Loucy (cell line): ENCODE measurements around the gene SH3PXD2A.

Experiments
- H2AFZ ChIP-seq: fragments of 200-600 bp; sonication (generic); 2 replicates; pipeline ENCODE4 v1.6.0; 2016; ENCODE audit warnings: antibody characterized with exemption, mild to moderate bottlenecking, low read length, moderate library complexity
- H3F3A ChIP-seq: fragments of 200-600 bp; 2 replicates; pipeline ENCODE4 v1.6.0; 2016; ENCODE audit warnings: antibody characterized with exemption, low read depth, mild to moderate bottlenecking
- H3K27me3 ChIP-seq: fragments of 200-600 bp; sonication (generic); 2 replicates; pipeline ENCODE4 v1.6.1; 2014; ENCODE audit warnings: low read length, mild to moderate bottlenecking; ENCODE audit not compliant: insufficient read depth, poor library complexity, severe bottlenecking
- H3K36me3 ChIP-seq: fragments of 200-600 bp; sonication (generic); 2 replicates; pipeline ENCODE4 v1.6.1; 2016; ENCODE audit warnings: low read length; ENCODE audit not compliant: insufficient read depth
- H3K4me1 ChIP-seq: fragments of 200-600 bp; sonication (generic); 2 replicates; pipeline ENCODE4 v1.5.1; 2014; ENCODE audit warnings: low read length, mild to moderate bottlenecking; ENCODE audit not compliant: insufficient read depth, poor library complexity, severe bottlenecking
- H3K4me2 ChIP-seq: fragments of 200-600 bp; sonication (generic); 2 replicates; pipeline ENCODE4 v1.6.0; 2014; ENCODE audit warnings: antibody characterized with exemption, low read length, low read depth, mild to moderate bottlenecking; ENCODE audit not compliant: poor library complexity, severe bottlenecking
- H3K4me3 ChIP-seq: fragments of 200-600 bp; sonication (generic); 2 replicates; pipeline ENCODE4 v1.5.1; 2014; ENCODE audit warnings: low read length, mild to moderate bottlenecking, mixed read lengths; ENCODE audit not compliant: poor library complexity, severe bottlenecking
- H3K79me2 ChIP-seq: fragments of 200-600 bp; sonication (generic); 2 replicates; pipeline ENCODE4 v1.6.1; 2014; ENCODE audit warnings: low read length; ENCODE audit not compliant: insufficient read depth
- H3K9ac ChIP-seq: fragments of 200-600 bp; sonication (generic); 2 replicates; pipeline ENCODE4 v1.6.0; 2014; ENCODE audit warnings: mild to moderate bottlenecking, low read depth, low read length, moderate library complexity; ENCODE audit not compliant: poor library complexity, severe bottlenecking
- H3K9me2 ChIP-seq: fragments of 200-600 bp; sonication (generic); replicated peaks from 2 replicates; pipeline ENCODE4 v1.6.1; 2016; ENCODE audit warnings: low read depth, low read length, mixed read lengths
- H3K9me3 ChIP-seq: fragments of 200-600 bp; sonication (generic); 2 replicates; pipeline ENCODE4 v1.6.1; 2014; ENCODE audit warnings: mild to moderate bottlenecking, antibody characterized with exemption, low read length, low read depth; ENCODE audit not compliant: insufficient read depth
- H4K20me1 ChIP-seq: fragments of 200-600 bp; sonication (generic); 2 replicates; pipeline ENCODE4 v1.6.0; 2014; ENCODE audit warnings: antibody characterized with exemption, low read length, mild to moderate bottlenecking; ENCODE audit not compliant: insufficient read depth, poor library complexity, severe bottlenecking
- CTCF ChIP-seq: fragments of 200-600 bp; sonication (generic); conservative IDR thresholded peaks from 2 replicates; pipeline ENCODE4 v1.5.1; 2014; ENCODE audit warnings: mild to moderate bottlenecking, antibody characterized with exemption, low read length
- EZH2phosphoT487 ChIP-seq: fragments of 200-600 bp; IDR thresholded peaks from 2 replicates; pipeline ENCODE4 v1.6.1; 2018; ENCODE audit warnings: antibody characterized with exemption, mild to moderate bottlenecking, moderate library complexity, borderline replicate concordance

Gene SH3PXD2A

GRCh38 chr10:103569896-103570295 is 285.5 kb downstream of the SH3PXD2A start:
- no peak overlapping the region for H3K9ac ChIP-seq
- H3K27me3 ChIP-seq: no peaks in the 10 kb centered on the region
- H3K79me2 ChIP-seq: no peaks in the 10 kb centered on the region
- H2AFZ ChIP-seq: no peak overlapping the region; the same call in 1 of the 2 replicates
- H3K4me1 ChIP-seq: no peaks in the 10 kb centered on the region
- no peaks in the 10 kb centered on the region for H3K9me2 ChIP-seq
- H3K4me2 ChIP-seq: no peak overlapping the region
- no peaks in the 10 kb centered on the region for H3F3A ChIP-seq
- H4K20me1 ChIP-seq: no peaks in the 10 kb centered on the region
- no peaks in the 10 kb centered on the region for H3K9me3 ChIP-seq
- no peaks in the 10 kb centered on the region for H3K36me3 ChIP-seq
- TF ChIP-seq CTCF: no peak
- no peak for TF ChIP-seq EZH2phosphoT487
- H3K4me3 ChIP-seq: no peak overlapping the region

DNA sequence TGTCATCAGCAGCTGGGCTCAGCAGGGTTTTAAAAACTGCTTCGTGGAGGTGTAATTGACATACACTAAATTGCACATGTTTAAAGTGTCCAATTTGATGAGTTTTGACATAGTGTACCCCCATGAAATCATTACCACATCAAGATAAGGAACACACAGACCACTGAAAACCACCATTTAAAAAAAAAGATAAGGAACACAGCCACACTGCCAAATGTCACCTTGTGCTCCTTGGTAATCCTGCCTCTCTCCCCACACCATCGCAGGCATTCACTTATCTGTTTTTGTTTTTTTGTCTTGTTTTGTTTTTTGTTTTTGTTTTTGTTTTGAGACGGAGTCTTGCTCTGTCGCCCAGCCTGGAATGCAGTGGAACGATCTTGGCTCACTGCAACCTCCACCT is 286.9 kb downstream of the SH3PXD2A start:
- no peak overlapping the region for H2AFZ ChIP-seq
- no peak overlapping the region for H3K9ac ChIP-seq
- no peaks in the 10 kb centered on the region for H3K9me2 ChIP-seq
- no peaks in the 10 kb centered on the region for H3K27me3 ChIP-seq
- no peak overlapping the region for H3K4me2 ChIP-seq
- H4K20me1 ChIP-seq: no peaks in the 10 kb centered on the region
- H3K4me1 ChIP-seq: no peaks in the 10 kb centered on the region
- no peaks in the 10 kb centered on the region for H3K36me3 ChIP-seq
- no peaks in the 10 kb centered on the region for H3F3A ChIP-seq
- H3K4me3 ChIP-seq: no peak overlapping the region
- TF ChIP-seq EZH2phosphoT487 (no peak), CTCF (no peak)
- no peaks in the 10 kb centered on the region for H3K9me3 ChIP-seq
- no peaks in the 10 kb centered on the region for H3K79me2 ChIP-seq

- Histone ChIP-seq H3K9me3 (no peaks in the 10 kb centered on the region), H3K4me3 (no peak overlapping the region), H3K36me3 (no peaks in the 10 kb centered on the region), H3F3A (no peaks in the 10 kb centered on the region), H3K4me1 (no peaks in the 10 kb centered on the region), H3K27me3 (no peaks in the 10 kb centered on the region), H3K9ac (no peak overlapping the region), H4K20me1 (no peaks in the 10 kb centered on the region), H3K4me2 (no peak overlapping the region), H3K9me2 (no peaks in the 10 kb centered on the region), H3K79me2 (no peaks in the 10 kb centered on the region), H2AFZ (no peak overlapping the region)
- TF ChIP-seq EZH2phosphoT487: no peak
- no peak for TF ChIP-seq CTCF
Measured at GRCh38 chr10:103566536-103566935, 288.8 kb downstream of the SH3PXD2A start.
